ENCODE measurements around the gene TGIF2.

DNA sequence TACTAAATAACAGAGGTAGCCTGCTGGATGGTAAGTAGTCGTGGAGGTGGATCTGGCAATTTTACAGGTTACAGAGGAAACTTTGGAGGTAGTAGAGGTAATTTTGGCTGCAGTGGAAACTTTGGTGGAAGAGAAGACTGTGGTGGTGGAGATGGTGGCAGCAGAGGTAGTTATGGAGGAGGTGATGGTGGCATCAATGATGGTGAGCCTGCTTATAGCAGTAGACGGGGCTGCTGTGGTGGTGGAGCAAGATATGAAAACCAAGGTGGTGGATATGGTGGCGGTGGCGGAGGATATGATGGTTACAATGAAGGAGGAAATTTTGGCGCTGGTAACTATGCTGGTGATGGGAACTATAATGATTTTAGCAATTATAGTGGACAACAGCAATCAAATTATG is 47.5 kb downstream of the TGIF2 start:
- TF ChIP-seq POLR2A (IDR thresholded peaks at IDR 0.05; ENCODE audit: low read depth, low read length) (no peak), MXI1 (IDR thresholded peaks at IDR 0.05; ENCODE audit: borderline replicate concordance, low read depth, low read length) (no peak), RFX5 (IDR thresholded peaks at IDR 0.05; ENCODE audit: low read depth, low read length) (no peak), SMC3 (IDR thresholded peaks at IDR 0.05; ENCODE audit: low read depth, low read length) (no peak), FOS (IDR thresholded peaks at IDR 0.05; ENCODE audit: low read depth, low read length) (no peak), RAD21 (IDR thresholded peaks at IDR 0.05; ENCODE audit: low read length) (no peak)
- TF ChIP-seq, protein P1, sequence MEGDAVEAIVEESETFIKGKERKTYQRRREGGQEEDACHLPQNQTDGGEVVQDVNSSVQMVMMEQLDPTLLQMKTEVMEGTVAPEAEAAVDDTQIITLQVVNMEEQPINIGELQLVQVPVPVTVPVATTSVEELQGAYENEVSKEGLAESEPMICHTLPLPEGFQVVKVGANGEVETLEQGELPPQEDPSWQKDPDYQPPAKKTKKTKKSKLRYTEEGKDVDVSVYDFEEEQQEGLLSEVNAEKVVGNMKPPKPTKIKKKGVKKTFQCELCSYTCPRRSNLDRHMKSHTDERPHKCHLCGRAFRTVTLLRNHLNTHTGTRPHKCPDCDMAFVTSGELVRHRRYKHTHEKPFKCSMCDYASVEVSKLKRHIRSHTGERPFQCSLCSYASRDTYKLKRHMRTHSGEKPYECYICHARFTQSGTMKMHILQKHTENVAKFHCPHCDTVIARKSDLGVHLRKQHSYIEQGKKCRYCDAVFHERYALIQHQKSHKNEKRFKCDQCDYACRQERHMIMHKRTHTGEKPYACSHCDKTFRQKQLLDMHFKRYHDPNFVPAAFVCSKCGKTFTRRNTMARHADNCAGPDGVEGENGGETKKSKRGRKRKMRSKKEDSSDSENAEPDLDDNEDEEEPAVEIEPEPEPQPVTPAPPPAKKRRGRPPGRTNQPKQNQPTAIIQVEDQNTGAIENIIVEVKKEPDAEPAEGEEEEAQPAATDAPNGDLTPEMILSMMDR (conservative IDR thresholded peaks at IDR 0.05; ENCODE audit: low read depth, low read length) = no peak
- TF ChIP-seq, protein P2, sequence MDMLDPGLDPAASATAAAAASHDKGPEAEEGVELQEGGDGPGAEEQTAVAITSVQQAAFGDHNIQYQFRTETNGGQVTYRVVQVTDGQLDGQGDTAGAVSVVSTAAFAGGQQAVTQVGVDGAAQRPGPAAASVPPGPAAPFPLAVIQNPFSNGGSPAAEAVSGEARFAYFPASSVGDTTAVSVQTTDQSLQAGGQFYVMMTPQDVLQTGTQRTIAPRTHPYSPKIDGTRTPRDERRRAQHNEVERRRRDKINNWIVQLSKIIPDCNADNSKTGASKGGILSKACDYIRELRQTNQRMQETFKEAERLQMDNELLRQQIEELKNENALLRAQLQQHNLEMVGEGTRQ (IDR thresholded peaks at IDR 0.05; ENCODE audit: low read depth, low read length) = no peak

Data from IMR-90 (cell line).